ENCODE data around the gene TREML4.
"Not testable (repeated sequence)": the region's sequence is repeated elsewhere in the genome, so short reads cannot be mapped to it uniquely, and the experiment has no call there.

TREML4 gene, protein sequence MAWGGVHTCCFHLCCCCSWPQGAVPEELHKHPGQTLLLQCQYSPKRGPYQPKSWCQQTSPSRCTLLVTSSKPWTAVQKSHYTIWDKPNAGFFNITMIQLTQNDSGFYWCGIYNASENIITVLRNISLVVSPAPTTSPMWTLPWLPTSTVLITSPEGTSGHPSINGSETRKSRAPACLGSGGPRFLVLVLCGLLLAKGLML

GRCh38 chr6:41228096-41228495 is at the start of gene TREML4:
TREML4 (plus strand) TSS chr6:41228349; CDS start chr6:41228428, 79 bp downstream.
- Mint-ChIP-seq H3K27ac (peak within 1 kb of the TSS; percentile 92), H3K36me3 (no peaks in the 10 kb centered on the region), H3K9me3 (no peaks in the 10 kb centered on the region), H3K27me3 (peaks cover 5% of the 10 kb centered on the region in 2 donors), H3K4me1 (peaks cover 18 to 33% of the 10 kb centered on the region in 2 donors), H3K4me3 (peak within 1 kb of the TSS; percentile 81 to 86)
- DNase-seq (no peak), ATAC-seq (replicated peaks) (peak; percentile 86 to 88)

GRCh38 chr6:41179163-41179562 is 49.0 kb upstream of the TREML4 start:
- H3K4me1 Mint-ChIP-seq = peaks cover 13 to 27% of the 10 kb centered on the region in 2 donors
- no peak overlapping the region for H3K4me3 Mint-ChIP-seq
- H3K27me3 Mint-ChIP-seq = no peaks in the 10 kb centered on the region
- no peak for DNase-seq
- no peak for ATAC-seq (replicated peaks)
- H3K36me3 Mint-ChIP-seq = peaks cover 4% of the 10 kb centered on the region in 2 donors
- peaks cover 0 to 5% of the 10 kb centered on the region in 2 donors for H3K9me3 Mint-ChIP-seq
- no peak overlapping the region for H3K27ac Mint-ChIP-seq

GRCh38 chr6:41181566-41181965 is 46.6 kb upstream of the TREML4 start:
- H3K27ac Mint-ChIP-seq = peak overlapping the region; percentile 65
- ATAC-seq (replicated peaks) = no peak
- H3K4me1 Mint-ChIP-seq = peaks cover 29 to 44% of the 10 kb centered on the region in 2 donors

GRCh38 chr6:41182069-41183034 is 45.8 kb upstream of the TREML4 start:
- DNase-seq = peak; percentile 31
- no peaks in the 10 kb centered on the region for H3K36me3 Mint-ChIP-seq
- ATAC-seq (replicated peaks) = peak; percentile 87 to 89
- peaks cover 0 to 2% of the 10 kb centered on the region in 2 donors for H3K9me3 Mint-ChIP-seq
- H3K4me1 Mint-ChIP-seq = peaks cover 33 to 52% of the 10 kb centered on the region in 2 donors
- H3K4me3 Mint-ChIP-seq = peak overlapping the region in 1 of 2 donors; percentile 15
- peak overlapping the region; percentile 68 for H3K27ac Mint-ChIP-seq
- H3K27me3 Mint-ChIP-seq = no peaks in the 10 kb centered on the region

More at GRCh38 chr6:41181566-41181965, 46.6 kb upstream of the TREML4 start:
- Mint-ChIP-seq H3K4me3 (no peak overlapping the region), H3K27me3 (no peaks in the 10 kb centered on the region), H3K36me3 (no peaks in the 10 kb centered on the region), H3K9me3 (peaks cover 0 to 2% of the 10 kb centered on the region in 2 donors)
- DNase-seq = no peak

DNA sequence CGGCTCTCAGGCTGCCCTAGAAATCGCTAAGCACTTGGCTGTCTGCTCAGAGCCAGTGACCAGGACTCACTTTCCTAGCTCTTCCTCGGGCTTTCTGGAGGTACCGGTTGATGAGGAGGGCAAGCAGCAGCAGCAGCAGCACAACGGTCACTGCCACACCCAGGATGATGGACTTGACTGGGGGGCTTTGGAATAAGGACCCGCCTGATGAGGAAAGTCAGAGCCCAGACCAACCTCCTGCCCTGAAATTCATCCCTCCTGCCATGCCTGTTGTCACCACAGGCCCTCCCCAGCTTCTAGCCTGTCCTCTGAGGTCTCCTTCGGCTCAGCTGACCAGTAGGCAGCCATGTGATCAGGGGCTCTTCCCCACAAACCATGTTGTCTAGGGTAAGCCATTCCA is 43.4 kb upstream of the TREML4 start:
- no peak for ATAC-seq (replicated peaks)
- no peaks in the 10 kb centered on the region for H3K27me3 Mint-ChIP-seq
- H3K36me3 Mint-ChIP-seq = peaks cover 5% of the 10 kb centered on the region in 2 donors
- H3K9me3 Mint-ChIP-seq = peaks cover 3 to 4% of the 10 kb centered on the region in 2 donors
- no peak overlapping the region for H3K27ac Mint-ChIP-seq
- no peak overlapping the region for H3K4me3 Mint-ChIP-seq
- DNase-seq = no peak
- H3K4me1 Mint-ChIP-seq = peaks cover 41 to 65% of the 10 kb centered on the region in 2 donors

DNA sequence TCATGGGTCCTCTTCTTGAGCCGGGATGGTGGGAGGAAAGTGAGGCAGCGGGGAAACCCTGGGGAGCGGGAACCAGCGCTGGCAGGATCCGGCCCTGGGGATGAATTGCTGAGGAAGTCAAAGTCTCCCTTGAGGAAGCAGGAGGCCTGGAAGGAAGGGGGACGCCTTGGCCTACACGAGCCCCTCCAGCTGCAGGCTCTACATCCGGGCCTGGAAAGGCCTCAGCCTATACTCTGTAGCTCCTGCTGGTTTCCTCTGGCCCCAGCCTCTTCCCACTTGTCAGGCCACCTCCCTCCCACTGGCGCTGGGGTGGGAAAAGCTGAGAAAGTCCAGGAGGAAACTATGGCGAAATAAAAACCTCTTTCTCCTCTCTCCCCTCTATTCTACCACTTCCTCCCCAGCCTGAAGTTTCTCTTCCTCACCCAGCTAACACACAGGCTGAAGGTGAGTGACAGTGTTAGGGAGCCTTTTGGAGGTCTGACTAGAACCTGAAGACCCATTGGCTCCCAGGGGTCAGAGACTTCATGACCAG is 42.1 kb upstream of the TREML4 start:
- DNase-seq (no peak), ATAC-seq (replicated peaks) (peak; percentile 37 to 53)
- peak overlapping the region; percentile 62 for H3K27ac Mint-ChIP-seq
- peak overlapping the region in 1 of 2 donors; percentile 50 for H3K4me3 Mint-ChIP-seq
- H3K36me3 Mint-ChIP-seq = peaks cover 16 to 19% of the 10 kb centered on the region in 2 donors
- H3K4me1 Mint-ChIP-seq = peaks cover 41 to 65% of the 10 kb centered on the region in 2 donors
- peaks cover 3 to 4% of the 10 kb centered on the region in 2 donors for H3K9me3 Mint-ChIP-seq
- H3K27me3 Mint-ChIP-seq = no peaks in the 10 kb centered on the region

DNA sequence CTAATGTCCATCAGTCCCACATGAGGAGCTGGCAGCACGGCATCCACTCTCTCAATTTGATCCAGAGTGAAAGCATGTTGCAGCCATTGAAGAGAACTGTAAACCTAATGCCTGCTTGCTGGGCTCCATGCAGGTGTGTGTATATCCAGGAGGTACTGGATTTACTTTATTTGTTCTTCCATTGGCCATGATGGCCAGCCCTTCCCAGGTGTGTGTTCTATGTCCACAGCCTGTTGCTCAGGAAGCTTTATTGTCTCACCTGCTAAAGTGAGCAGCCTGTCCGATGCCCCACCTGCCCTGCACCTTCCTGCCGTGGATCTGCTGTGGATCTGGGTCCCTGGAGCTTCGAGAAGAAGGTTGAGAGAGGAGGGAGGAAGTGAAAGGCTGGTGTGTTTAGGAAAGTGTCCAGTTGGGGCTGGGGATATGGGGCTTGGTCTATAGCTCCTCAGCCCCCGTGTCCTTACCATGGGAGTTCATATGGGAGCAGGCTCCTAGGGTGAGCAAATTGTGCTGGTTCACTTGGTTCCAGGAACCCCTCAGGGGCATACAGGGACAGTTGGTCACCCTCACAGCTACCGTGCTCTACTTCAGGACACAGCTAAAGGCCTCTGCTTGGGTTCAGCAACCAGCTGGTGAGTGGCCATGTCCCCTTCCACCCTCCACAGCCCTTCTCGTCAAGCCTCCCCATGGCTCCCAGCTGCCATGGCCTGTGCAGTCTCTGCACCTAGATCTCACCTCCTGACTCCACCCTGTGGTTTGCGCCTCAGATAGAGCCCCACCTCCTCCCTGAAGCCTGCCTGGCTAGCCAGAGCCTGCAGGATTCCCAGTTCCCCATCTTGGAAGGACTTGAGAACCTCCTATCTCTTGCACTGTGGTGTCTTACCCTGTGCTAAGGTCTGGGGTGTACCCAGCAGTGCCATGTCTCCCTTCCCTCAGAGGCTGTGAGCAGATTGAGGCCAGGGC is 39.9 kb upstream of the TREML4 start:
- ATAC-seq (replicated peaks) = no peak
- H3K36me3 Mint-ChIP-seq = peaks cover 33 to 36% of the 10 kb centered on the region in 2 donors
- peaks cover 47 to 70% of the 10 kb centered on the region in 2 donors for H3K4me1 Mint-ChIP-seq
- peak overlapping the region; percentile 53 for H3K27ac Mint-ChIP-seq
- DNase-seq = no peak
- H3K9me3 Mint-ChIP-seq = peaks cover 3% of the 10 kb centered on the region in 2 donors
- no peaks in the 10 kb centered on the region for H3K27me3 Mint-ChIP-seq
- no peak overlapping the region for H3K4me3 Mint-ChIP-seq

GRCh38 chr6:41189046-41189445 is 39.1 kb upstream of the TREML4 start:
- H3K27me3 Mint-ChIP-seq; DNase-seq; ATAC-seq (replicated peaks); H3K27ac Mint-ChIP-seq; H3K4me3 Mint-ChIP-seq; H3K9me3 Mint-ChIP-seq: not testable (repeated sequence)
- Mint-ChIP-seq H3K36me3 (peaks cover 37 to 42% of the 10 kb centered on the region in 2 donors), H3K4me1 (peaks cover 52 to 71% of the 10 kb centered on the region in 2 donors)

- H3K4me1 Mint-ChIP-seq = peaks cover 57 to 72% of the 10 kb centered on the region in 2 donors
- no peak overlapping the region for H3K27ac Mint-ChIP-seq
- H3K36me3 Mint-ChIP-seq = peaks cover 46 to 51% of the 10 kb centered on the region in 2 donors
- H3K4me3 Mint-ChIP-seq = no peak overlapping the region
- DNase-seq (no peak), ATAC-seq (replicated peaks) (no peak)
- peaks cover 3% of the 10 kb centered on the region in 2 donors for H3K9me3 Mint-ChIP-seq
- no peaks in the 10 kb centered on the region for H3K27me3 Mint-ChIP-seq
Observed at GRCh38 chr6:41189967-41190366, 38.2 kb upstream of the TREML4 start.

- H3K27me3 Mint-ChIP-seq = no peaks in the 10 kb centered on the region
Observed at GRCh38 chr6:41190791-41191190, 37.4 kb upstream of the TREML4 start.

GRCh38 chr6:41191569-41191968 is 36.6 kb upstream of the TREML4 start:
- H3K4me3 Mint-ChIP-seq = no peak overlapping the region
- peaks cover 59 to 67% of the 10 kb centered on the region in 2 donors for H3K36me3 Mint-ChIP-seq
- no peaks in the 10 kb centered on the region for H3K27me3 Mint-ChIP-seq
- peaks cover 3% of the 10 kb centered on the region in 2 donors for H3K9me3 Mint-ChIP-seq
- DNase-seq = no peak
- H3K27ac Mint-ChIP-seq = peak overlapping the region; percentile 62
- ATAC-seq (replicated peaks) = peak; percentile 67 to 71
- peaks cover 55 to 72% of the 10 kb centered on the region in 2 donors for H3K4me1 Mint-ChIP-seq

More at GRCh38 chr6:41190791-41191190, 37.4 kb upstream of the TREML4 start:
- no peak overlapping the region for H3K4me3 Mint-ChIP-seq
- DNase-seq = no peak
- peaks cover 57 to 72% of the 10 kb centered on the region in 2 donors for H3K4me1 Mint-ChIP-seq
- no peak for ATAC-seq (replicated peaks)
- peaks cover 3% of the 10 kb centered on the region in 2 donors for H3K9me3 Mint-ChIP-seq
- H3K27ac Mint-ChIP-seq = peak overlapping the region; percentile 71
- peaks cover 53 to 59% of the 10 kb centered on the region in 2 donors for H3K36me3 Mint-ChIP-seq

DNA sequence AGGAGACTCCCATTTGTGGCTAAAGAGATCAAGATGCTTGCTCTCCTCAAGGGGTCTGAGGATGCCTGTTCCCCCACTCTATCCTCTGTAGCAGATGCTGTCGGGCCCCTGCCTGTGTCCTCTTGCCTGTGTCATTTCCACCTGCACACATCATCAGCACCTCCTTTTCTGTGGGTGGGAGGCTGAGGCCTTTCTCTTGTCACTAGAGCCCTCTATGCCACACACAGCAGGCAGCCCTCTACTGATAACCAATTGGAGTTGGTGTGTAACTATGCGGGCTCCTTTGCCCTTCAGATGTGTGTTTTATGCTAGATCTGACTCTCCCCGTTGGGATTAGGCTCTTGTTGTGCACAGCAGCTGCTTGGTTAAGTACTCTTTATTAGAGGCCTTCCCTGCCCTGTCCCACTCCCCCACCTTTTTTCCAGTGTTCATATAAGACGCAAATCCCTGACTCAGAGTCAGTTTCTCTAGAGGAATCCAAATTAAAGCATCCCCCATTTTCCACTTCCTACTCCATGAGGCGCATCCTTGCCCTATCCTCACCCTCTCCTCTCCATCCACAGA is 34.9 kb upstream of the TREML4 start:
- Mint-ChIP-seq H3K27ac (peak overlapping the region; percentile 73), H3K9me3 (peaks cover 3% of the 10 kb centered on the region in 2 donors), H3K36me3 (peaks cover 73 to 80% of the 10 kb centered on the region in 2 donors), H3K4me1 (peaks cover 63 to 77% of the 10 kb centered on the region in 2 donors), H3K27me3 (no peaks in the 10 kb centered on the region), H3K4me3 (no peak overlapping the region)
- ATAC-seq (replicated peaks) (peak in 1 of 2 donors; percentile 16), DNase-seq (no peak)

DNA sequence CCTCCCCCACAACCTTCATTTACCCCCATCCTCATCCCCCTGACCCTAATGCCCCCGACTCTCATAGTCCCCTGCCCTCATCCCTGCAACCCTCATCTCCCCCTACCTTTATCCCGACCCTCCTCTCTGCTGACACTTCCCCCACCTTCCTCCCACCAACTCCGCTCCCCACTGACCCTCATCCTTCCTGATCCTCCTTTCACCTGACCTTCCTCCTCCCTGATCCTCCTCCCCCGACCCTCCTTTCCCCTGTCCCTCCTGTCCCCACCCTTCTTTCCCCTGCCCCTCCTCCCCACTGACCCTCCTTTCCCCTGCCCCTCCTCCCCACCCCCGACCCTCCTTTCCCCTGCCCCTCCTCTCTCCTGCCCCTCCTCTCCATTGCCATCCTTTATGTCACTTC is 34.3 kb upstream of the TREML4 start:
- Mint-ChIP-seq H3K9me3 (peaks cover 3% of the 10 kb centered on the region in 2 donors), H3K4me1 (peaks cover 59 to 77% of the 10 kb centered on the region in 2 donors), H3K27me3 (no peaks in the 10 kb centered on the region), H3K36me3 (peaks cover 73 to 80% of the 10 kb centered on the region in 2 donors), H3K4me3 (no peak overlapping the region), H3K27ac (no peak overlapping the region)
- DNase-seq = no peak
- no peak for ATAC-seq (replicated peaks)
